Fibroblast of peridontal ligament (primary cell): Measurements from ENCODE around the gene LYSMD1.

Source experiments
- DNase-seq: peaks from one replicate; pipeline ENCODE4 v3.0.0-alpha.2; 2010; ENCODE audit errors: extremely low read depth

The LYSMD1 gene

DNA sequence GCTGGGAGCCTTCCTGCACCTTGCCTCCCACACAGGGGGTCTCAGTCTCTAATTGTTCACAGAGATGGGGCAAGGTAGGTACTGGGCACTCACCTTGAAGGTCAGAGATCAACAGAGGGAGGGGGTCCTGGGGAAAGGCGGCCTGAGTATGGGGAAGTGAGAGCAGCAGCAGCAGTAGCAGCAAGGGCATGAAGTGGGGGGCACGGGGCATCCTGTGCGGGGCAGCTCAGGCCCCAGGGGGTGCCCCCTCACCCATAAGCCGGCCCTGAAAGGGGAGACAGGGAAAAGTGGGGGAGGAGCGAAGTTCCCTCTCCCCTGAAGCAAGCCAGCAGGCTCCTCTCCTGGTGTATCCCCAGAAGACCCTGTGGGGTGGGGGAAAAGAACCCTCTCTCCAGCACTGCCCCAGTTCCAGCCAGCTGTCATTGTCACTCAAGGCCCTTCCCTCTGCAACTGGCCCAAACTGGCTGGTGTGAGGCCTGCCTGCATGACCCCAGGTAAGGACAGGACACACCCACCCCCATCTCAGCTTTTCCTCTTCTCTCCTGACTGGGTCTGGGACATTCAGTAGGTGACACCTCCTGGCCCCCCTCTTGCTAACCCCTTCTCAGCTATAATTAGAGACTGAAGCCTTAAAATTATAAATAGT, 23.2 kb downstream of the LYSMD1 start:
- no peak for DNase-seq

DNA sequence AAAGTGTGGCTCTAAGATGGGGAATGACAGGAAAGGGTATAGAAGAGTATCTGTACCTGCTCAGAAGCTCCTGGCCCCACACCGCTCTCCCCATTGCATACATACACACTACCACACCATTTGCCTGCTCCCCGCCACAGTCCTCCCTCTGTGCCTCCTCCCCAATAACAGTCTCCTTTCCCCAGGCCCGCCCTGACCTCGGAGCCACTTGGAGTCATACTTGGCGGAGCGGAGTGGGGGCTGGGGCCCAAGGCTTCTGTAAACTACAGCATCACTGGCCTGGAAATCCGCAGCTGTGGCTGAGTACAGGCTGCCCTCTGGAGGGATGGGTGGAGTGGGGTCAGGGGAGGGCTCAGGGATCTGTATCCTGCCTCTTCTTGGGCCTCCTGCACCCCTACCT, 27.9 kb downstream of the LYSMD1 start:
- no peak for DNase-seq

- no peak for DNase-seq
Observed at GRCh38 chr1:151135433-151136385, 30.0 kb downstream of the LYSMD1 start.

GRCh38 chr1:151134991-151135390, 30.7 kb downstream of the LYSMD1 start:
- DNase-seq = no peak

GRCh38 chr1:151134396-151134795, 31.3 kb downstream of the LYSMD1 start:
- no peak for DNase-seq

- DNase-seq = no peak
Observed at GRCh38 chr1:151133018-151133806, 32.5 kb downstream of the LYSMD1 start.

DNA sequence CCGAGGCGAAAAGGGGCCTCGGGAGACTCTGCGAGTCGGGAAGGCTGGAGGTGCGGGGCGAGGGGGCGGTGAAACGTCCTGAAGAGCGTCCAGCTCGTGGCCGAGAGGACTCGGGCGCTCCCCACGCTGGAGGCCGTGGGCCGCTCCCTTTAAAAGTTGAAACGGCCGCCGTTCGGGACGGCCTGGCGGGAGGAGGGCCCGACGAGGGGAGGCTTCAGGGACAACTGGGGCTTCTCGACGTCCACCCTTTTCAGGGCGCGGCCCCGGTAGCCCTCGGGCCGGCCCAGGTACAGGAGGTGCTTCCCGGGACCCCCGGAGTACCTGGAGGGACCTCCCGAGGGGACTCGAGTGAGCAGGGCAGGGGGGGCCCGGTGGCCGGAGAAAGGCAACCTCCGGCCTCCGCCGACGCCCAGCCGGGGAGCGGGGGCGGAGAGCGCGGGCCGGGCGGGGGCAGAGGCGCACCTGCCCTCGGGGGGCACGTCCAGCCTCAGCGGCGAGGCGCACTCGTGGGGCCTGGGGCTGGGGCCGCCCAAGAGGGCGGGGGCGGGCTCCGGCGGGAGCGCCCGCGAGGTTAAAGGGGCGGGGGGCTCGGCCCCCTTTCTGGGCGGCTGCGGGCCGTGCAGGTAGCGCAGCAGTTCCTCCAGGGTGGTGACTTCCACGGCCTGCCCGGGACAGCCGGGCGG, 33.2 kb downstream of the LYSMD1 start:
- no peak for DNase-seq

GRCh38 chr1:151131701-151132334, 33.9 kb downstream of the LYSMD1 start:
- DNase-seq = no peak

DNA sequence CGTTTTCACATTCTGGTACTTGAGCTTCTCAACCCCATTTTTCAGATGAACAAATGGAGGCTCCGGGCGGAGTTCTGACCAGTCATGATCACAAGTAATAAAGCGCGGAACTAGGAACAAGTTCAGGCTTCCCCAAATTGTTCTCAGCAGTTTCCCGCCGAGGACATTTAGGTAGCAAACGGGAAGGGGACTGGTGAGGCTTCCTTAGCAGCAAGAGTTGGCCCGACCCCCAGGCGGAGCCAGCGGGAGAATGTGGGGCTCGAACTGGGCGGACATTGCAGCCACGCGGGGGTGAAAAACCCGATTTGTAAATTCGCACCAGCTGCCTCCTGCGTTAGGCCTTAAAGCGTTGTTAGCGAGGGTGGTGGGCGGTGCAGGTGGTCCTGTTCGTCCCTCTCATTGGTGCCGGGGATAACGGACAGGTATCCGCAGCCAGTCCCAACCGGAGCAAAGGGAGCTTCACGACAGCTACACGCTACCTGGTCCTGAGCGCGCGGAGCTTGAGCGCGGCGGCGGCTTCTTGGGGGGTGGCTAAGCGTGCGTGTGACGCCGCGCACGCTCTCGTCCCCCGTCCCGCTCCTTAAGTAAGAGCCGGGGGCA, 34.6 kb downstream of the LYSMD1 start:
- peak; percentile 76 for DNase-seq

DNA sequence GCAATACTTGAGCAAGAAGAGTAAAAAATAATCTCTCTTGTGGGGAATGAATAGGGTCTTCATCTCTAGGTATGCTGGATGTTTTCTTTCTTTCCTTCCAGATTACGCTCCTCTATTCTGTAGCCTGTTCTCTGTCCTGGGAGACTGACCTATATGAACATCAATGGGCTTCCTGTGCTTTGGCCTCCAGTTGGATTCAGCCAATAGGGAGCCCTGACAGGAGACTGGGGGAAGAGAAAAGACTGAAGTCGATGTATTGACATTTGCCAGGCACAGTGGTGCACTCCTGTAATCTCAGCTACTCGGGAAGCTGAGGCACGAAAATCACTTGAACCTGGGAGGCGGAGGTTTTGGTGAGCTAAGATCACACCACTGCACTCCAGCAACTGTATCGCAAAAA, 36.9 kb downstream of the LYSMD1 start:
- no peak for DNase-seq

DNA sequence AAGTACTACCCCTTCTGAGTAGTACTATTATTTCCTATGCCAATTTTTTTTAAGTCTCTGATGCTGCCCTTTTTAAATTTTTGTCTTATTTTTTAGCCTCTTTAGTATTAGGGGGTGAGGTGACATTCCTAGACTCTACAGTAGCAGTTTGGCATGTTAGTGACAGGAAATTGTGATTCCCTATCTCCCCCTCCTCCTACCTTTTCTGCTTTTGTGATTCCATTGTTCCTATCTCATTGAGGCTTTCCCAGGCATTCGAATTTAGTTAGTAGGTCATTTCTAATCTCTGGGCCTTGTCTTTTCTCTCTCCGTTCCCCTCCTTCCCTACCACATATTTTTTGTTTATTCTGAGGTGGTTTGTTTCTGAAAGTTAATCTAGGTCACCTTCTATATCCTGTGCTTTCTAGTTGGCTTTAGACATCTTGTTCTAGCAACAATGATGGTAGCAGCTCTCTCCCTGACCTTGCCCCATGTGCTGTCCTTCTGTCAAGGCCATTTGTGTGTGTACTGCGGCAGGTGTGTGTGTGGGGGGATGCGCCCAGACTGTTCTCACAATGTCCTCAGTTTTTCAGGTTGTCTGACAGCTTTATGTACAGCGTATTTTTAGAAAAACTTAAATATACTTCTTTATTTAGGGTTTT, 40.8 kb downstream of the LYSMD1 start:
- DNase-seq = no peak

DNA sequence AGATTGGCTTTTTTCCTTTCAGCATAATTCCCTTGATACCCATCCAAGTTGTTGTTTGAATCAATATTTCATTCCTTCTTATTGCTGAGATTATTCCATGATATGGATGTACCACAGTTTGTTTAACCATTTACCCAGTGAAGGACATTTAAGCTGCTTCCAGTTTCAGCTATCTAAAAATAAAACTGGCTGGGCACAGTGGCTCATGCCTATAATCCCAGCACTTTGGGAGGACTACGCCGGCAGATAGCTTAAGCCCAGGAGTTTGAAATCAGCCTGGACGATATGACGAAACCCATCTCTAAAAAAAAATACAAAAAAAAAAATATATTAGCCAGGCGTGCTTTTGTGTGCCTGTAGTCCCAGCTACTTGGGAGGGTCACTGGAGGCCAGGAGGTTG, 51.8 kb downstream of the LYSMD1 start:
- no peak for DNase-seq
